ENCODE data around the gene DGKG. TPM values are rescaled to one million over a fixed set of nuclear protein-coding genes. Genes with fewer than 3 reads are reported as not detected.

DGKG gene
- polyA plus RNA-seq, 1 donor (not counting 4 experiments of a cell fraction or from before 2014, with no cell fraction given) = 0.22 TPM

DNA sequence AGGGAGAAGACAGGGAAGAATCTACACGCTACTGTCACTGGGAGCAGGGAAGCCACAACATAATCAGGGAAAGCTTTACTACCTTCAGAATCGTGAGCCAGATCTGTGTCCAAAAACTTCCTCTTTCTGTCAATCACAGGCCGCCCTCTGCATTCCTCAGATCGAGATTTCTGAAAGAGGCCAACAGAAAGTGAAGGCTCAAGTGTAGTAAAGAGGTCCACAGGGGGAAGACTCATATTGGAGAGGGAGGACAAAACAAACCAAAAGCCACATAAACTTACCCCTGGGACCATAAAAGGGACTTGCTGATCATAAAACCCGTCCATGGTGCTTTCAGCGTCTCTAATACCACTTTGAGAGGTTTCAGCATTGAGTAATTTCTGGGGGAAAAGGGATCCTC is 256.5 kb downstream of the DGKG start:
- Histone ChIP-seq H2AFZ (ENCODE audit: control insufficient read depth, low read length) (no peak overlapping the region), H3K79me2 (ENCODE audit: control insufficient read depth, insufficient read depth, low read length) (peaks cover 28% of the 10 kb centered on the region), H3K9me3 (ENCODE audit: control insufficient read depth, low read depth, low read length) (no peaks in the 10 kb centered on the region), H3K36me3 (ENCODE audit: control insufficient read depth in 2 of 2, extremely low read depth in 1 of 2, insufficient read depth in 2 of 2, low read length in 2 of 2) (peaks cover 4 to 15% of the 10 kb centered on the region in 2 experiments), H3K9me1 (ENCODE audit: control insufficient read depth, extremely low read depth, insufficient read depth, low read length) (no peaks in the 10 kb centered on the region), H3K4me3 (ENCODE audit: control insufficient read depth in 2 of 3, extremely low read depth in 1 of 3, insufficient read depth in 2 of 3, low read depth in 1 of 3, low read length in 3 of 3) (no peak overlapping the region), H3K9ac (ENCODE audit: control insufficient read depth, extremely low read depth, insufficient read depth, low read length) (peak overlapping the region; percentile 13), H3K27me3 (ENCODE audit: control insufficient read depth, extremely low read depth, insufficient read depth, low read length) (no peaks in the 10 kb centered on the region), H4K20me1 (ENCODE audit: control insufficient read depth, extremely low read depth, insufficient read depth, low read length) (no peaks in the 10 kb centered on the region), H3K27ac (ENCODE audit: control insufficient read depth, insufficient read depth, low read length) (peak overlapping the region; percentile 37), H3K4me2 (ENCODE audit: control insufficient read depth, extremely low read depth, insufficient read depth, low read depth, low read length) (peak overlapping the region; percentile 64), H3K4me1 (ENCODE audit: control insufficient read depth, extremely low read depth, insufficient read depth, low read length) (peaks cover 39% of the 10 kb centered on the region)
- TF ChIP-seq, protein P1, sequence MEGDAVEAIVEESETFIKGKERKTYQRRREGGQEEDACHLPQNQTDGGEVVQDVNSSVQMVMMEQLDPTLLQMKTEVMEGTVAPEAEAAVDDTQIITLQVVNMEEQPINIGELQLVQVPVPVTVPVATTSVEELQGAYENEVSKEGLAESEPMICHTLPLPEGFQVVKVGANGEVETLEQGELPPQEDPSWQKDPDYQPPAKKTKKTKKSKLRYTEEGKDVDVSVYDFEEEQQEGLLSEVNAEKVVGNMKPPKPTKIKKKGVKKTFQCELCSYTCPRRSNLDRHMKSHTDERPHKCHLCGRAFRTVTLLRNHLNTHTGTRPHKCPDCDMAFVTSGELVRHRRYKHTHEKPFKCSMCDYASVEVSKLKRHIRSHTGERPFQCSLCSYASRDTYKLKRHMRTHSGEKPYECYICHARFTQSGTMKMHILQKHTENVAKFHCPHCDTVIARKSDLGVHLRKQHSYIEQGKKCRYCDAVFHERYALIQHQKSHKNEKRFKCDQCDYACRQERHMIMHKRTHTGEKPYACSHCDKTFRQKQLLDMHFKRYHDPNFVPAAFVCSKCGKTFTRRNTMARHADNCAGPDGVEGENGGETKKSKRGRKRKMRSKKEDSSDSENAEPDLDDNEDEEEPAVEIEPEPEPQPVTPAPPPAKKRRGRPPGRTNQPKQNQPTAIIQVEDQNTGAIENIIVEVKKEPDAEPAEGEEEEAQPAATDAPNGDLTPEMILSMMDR (optimal IDR thresholded peaks at IDR 0.05 in 1 of 3, IDR thresholded peaks at IDR 0.05 in 1 of 3, conservative IDR thresholded peaks at IDR 0.05 in 1 of 3; ENCODE audit: extremely low read depth in 1 of 3, insufficient read depth in 2 of 3, low read length in 3 of 3) = no peak
- TF ChIP-seq EZH2 (IDR thresholded peaks at IDR 0.05; ENCODE audit: low read length) = no peak
- dilution Hi-C loops (cut with MboI; ENCODE audit: extremely low pct_ligation_motif_present, low sequenced_read_pairs) = no loop called here
- FAIRE-seq = no peak
- DNase-seq (ENCODE audit: low read depth, low spot score) = no peak

DNA sequence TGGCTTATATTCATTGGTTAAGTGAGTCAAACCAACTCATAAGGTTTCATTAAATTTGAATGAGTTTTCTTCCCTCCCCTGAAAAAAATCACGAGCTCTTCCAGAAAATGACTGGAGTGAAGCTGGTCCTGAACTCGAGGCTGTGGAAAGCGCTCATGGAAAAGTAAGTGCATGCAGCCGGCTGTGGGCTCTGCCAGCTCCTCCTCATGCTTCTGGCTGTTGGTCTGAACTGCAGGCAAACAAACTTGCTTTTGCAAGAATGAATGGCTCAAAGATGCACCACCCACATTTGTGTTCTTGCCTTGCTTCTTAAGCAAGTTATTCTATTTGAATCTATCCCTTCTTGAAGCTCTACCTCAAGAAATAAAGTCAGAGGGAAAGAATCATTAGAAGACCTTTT is 259.3 kb downstream of the DGKG start:
- Histone ChIP-seq H2AFZ (ENCODE audit: control insufficient read depth, low read length) (no peak overlapping the region), H3K4me1 (ENCODE audit: control insufficient read depth, extremely low read depth, insufficient read depth, low read length) (peaks cover 48% of the 10 kb centered on the region), H3K4me3 (ENCODE audit: control insufficient read depth in 2 of 3, extremely low read depth in 1 of 3, insufficient read depth in 2 of 3, low read depth in 1 of 3, low read length in 3 of 3) (no peak overlapping the region), H3K9ac (ENCODE audit: control insufficient read depth, extremely low read depth, insufficient read depth, low read length) (no peak overlapping the region), H3K36me3 (ENCODE audit: control insufficient read depth in 2 of 2, extremely low read depth in 1 of 2, insufficient read depth in 2 of 2, low read length in 2 of 2) (peaks cover 4 to 15% of the 10 kb centered on the region in 2 experiments), H3K27ac (ENCODE audit: control insufficient read depth, insufficient read depth, low read length) (no peak overlapping the region), H3K4me2 (ENCODE audit: control insufficient read depth, extremely low read depth, insufficient read depth, low read depth, low read length) (no peak overlapping the region), H3K9me1 (ENCODE audit: control insufficient read depth, extremely low read depth, insufficient read depth, low read length) (no peaks in the 10 kb centered on the region), H3K9me3 (ENCODE audit: control insufficient read depth, low read depth, low read length) (no peaks in the 10 kb centered on the region), H4K20me1 (ENCODE audit: control insufficient read depth, extremely low read depth, insufficient read depth, low read length) (no peaks in the 10 kb centered on the region), H3K27me3 (ENCODE audit: control insufficient read depth, extremely low read depth, insufficient read depth, low read length) (no peaks in the 10 kb centered on the region), H3K79me2 (ENCODE audit: control insufficient read depth, insufficient read depth, low read length) (peaks cover 21% of the 10 kb centered on the region)
- no peak for DNase-seq (ENCODE audit: low read depth, low spot score)
- FAIRE-seq = no peak
- no peak for TF ChIP-seq EZH2 (IDR thresholded peaks at IDR 0.05; ENCODE audit: low read length)
- TF ChIP-seq, protein P1 (optimal IDR thresholded peaks at IDR 0.05 in 1 of 3, IDR thresholded peaks at IDR 0.05 in 1 of 3, conservative IDR thresholded peaks at IDR 0.05 in 1 of 3; ENCODE audit: extremely low read depth in 1 of 3, insufficient read depth in 2 of 3, low read length in 3 of 3) = no peak
- dilution Hi-C loops (cut with MboI; ENCODE audit: extremely low pct_ligation_motif_present, low sequenced_read_pairs) = no loop called here

Measured in keratinocyte (primary cell).